Hematopoietic multipotent progenitor cell treated with erythropoietin and hydrocortisone succinate and interleukin-3 and kit ligand, for 4 days (in vitro differentiated cells): ENCODE data around the gene ZNF580.

Source experiments
- DNase-seq: peaks from one replicate; pipeline ENCODE4 v3.0.0-alpha.2; 2015

The ZNF580 gene

GRCh38 chr19:55647732-55648584 lies 7.2 kb downstream of the ZNF580 start, which contains the start of gene CCDC106:
Gene CCDC106, plus strand, starts transcription at chr19:55648212. Its CDS starts 835 bp downstream, at chr19:55649047.
- DNase-seq: peak; percentile 82

- peak; percentile 42 for DNase-seq
Observed at GRCh38 chr19:55648585-55649267, 7.9 kb downstream of the ZNF580 start.

DNA sequence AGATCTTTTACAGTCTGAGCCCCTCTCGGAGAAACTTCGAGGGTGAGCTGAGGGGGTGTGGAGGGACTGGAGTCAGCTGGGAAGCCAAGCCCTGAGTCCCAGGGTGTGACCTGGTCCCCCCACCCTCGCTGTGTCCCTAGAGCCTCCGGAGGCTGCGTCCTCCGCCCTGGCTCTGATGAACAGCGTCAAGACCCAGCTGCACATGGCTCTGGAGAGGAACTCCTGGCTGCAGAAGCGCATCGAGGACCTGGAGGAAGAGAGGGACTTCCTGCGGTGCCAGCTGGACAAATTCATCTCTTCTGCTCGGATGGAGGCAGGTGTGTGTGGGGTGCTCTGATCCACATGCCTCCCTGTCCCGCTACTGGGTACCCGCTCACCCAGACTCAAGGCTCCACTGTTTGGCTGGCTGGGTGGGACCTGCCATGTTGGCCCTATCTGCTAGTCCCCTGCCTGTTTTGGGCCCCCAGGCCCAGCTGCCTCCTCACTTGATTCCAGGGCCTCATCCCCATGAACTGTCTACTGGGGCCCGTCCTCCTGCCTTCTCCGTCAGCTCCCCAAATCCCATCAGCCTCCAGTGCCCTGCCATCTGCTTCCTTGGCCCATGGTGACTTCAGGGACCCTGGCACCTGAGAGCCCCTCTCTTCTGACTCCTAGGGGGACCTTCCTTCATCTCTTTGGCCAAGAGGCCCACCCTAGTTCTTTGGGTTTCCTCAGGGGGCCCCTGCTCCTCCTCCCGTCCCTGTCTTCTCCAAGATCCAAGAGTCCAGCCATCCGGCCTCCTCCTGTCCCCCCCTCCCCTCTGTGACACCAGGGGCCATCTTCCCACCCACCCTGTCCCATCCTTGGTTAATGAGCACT lies 8.7 kb downstream of the ZNF580 start:
- DNase-seq: no peak

DNA sequence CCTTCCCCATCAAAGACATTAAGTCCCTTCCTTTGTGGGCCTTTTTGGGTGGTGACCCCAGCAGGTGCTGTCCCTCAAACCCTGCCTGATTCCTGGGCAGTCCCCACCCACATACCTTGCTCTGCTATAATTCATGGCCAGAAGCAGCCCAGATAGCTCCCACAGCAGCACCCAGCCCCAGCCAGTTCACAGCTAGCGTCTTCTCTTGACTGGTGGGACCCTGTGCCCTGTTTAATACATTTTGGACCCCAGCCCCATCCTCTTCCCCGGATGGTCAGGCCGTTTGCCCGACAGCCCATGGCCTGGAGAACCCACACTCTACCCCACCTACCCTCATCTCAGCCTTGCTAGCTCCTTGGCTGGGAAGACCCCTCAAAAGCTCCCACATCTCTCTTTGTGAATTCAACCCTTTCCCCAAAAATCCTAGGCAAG lies 9.3 kb downstream of the ZNF580 start:
- DNase-seq: no peak

- no peak for DNase-seq
Observed at GRCh38 chr19:55650602-55651230, 9.9 kb downstream of the ZNF580 start.

- DNase-seq: no peak
Observed at GRCh38 chr19:55651236-55651635, 10.4 kb downstream of the ZNF580 start.

DNA sequence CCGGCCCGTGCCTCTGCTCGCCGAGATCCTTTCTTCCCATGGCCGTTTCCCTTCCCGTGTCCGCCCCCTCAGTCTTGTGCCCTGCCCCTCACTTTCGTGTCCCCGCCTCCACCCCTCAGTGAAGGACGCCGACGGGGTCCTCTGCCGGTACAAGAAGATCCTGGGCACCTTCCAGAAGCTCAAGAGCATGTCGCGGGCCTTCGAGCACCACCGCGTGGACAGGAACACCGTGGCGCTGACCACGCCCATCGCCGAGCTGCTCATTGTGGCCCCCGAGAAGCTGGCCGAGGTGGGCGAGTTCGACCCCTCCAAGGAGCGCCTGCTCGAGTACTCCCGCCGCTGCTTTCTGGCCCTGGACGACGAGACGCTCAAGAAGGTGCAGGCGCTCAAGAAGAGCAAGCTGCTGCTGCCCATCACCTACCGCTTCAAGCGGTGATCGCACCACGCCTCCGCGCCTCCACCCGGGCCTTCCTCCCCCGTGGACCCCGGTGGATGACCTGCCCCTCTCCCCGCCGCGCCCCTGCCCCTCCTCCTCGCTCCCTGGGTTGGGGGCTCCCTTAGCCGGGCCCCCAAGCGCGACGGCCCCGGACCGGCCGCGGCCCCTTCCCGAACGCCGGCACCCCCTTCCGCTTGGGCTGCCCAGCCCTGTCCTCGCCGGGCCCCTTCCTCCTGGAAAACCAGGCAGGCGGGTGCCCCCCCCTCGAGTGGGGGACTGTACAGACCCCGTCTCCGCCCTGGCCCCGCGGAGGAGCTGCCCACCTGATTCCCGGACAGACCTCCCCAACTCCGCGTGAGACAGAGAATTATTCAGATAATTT lies 11.7 kb downstream of the ZNF580 start:
- DNase-seq: no peak

GRCh38 chr19:55653651-55654322 lies 13.0 kb downstream of the ZNF580 start:
- DNase-seq: peak; percentile 99

DNA sequence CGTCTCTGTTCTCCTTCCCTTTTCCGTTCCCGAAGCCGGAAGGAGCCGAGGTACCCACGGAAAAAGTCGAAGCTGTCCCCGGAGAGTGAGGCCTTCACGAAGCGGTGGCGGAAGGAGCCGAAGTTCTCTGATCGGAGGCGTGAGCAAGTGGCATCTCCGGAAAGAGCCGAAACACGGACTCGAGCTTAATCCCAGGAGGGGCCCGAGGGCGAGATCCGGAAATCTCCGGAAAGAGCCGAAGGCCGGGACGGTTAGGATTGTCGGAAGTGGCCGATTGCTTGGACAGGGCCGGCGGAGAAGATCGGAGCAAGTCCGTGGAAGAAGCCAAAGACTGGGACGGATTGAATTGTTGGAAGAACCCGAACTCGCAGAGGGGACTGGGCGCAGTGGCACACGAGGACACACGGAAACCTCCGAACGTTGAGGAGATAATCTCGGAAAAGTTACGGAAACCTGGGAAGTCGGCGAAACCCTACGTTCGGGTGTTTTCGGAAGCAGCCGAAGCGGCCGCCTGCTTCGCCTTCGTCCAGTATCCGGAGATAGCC lies 13.6 kb downstream of the ZNF580 start:
- peak; percentile 100 for DNase-seq

DNA sequence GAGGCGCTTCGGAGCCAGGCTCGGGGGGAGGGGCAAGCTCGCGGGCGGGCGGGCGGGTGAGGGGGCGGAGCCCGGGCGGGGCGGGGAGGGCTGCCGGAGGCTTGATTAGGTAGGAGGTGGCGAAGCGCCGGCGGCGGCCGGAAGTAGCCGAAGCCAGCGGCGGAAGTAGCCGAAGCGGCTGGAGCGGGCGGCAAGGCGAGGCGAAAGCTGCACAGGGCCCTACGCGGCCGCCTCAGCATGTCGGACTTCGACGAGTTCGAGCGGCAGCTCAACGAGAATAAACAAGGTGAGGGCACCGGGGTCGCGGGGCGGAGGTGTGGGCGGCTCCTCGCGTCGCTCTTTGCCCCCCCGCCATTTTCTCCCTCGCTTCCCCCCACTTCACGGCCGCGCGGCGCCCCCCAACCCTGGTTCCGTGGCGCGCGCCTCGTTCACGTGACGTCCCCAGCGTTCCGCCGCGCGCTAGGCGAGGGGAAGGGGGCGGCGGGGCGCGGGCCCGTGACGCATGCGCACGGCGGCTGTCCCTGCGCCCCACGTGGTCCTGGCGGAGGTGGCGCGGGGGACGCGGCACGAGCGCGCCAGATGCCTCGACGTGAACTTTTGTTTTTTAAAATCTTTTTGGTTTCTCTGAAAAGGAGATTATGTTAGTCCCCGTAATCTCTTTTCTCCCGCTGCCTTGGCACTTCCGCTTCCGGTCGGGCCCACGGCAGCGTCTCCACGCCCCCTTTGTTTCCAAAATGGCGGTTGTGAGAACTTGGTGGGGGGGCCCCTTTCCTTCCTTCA lies 14.3 kb downstream of the ZNF580 start, which contains the start of gene U2AF2:
TSS of gene U2AF2 (plus strand) at position 168 of the 780 bp plus-strand sequence. CDS start at position 238, 70 bp downstream.
- peak; percentile 97 for DNase-seq

GRCh38 chr19:55655648-55656040 lies 14.8 kb downstream of the ZNF580 start:
- DNase-seq: no peak

DNA sequence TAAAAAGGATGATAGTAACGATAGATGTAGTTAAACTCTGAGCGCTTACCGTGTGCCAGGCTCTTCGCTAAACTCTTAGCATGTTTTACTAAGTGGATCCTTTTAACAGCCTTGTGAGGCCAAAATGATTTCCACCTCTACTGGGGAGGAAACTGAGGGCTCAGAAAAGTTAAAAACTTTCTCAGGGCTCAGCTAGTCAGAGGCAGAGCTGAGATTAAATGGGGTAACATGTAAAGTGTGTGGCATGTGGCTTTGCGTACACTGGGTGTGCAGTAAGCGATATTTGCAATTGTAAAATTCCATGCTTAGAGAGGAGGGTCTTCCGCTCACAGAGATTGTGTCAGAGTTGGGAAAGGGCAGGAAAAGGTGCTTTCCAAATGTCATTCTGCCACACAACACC lies 15.8 kb downstream of the ZNF580 start:
- no peak for DNase-seq

- DNase-seq: no peak
Observed at GRCh38 chr19:55656988-55657747, 16.4 kb downstream of the ZNF580 start.

GRCh38 chr19:55658846-55659459 lies 18.2 kb downstream of the ZNF580 start:
- DNase-seq: no peak

DNA sequence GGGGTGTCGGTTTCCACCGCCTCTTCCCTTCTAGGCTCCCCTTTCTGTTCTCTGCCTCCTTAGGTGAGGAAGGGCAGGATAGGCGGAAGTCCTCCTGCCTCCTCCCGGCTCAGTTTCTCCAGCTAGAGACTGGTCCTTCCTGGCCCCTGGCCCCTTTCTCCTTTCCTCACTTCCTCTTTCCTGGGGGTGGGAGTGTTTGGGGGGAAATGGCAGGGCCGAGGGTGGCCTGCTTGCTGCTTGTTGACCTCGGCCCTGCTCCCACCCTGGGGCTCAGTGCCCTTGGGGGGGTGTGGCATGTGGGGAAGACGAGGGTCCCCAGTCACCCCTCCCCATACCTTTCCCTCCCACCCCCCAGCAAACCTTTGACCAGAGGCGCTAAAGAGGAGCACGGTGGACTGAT lies 19.0 kb downstream of the ZNF580 start:
- DNase-seq: no peak

GRCh38 chr19:55660404-55660803 lies 19.6 kb downstream of the ZNF580 start:
- no peak for DNase-seq

GRCh38 chr19:55660991-55661390 lies 20.2 kb downstream of the ZNF580 start:
- DNase-seq: no peak

DNA sequence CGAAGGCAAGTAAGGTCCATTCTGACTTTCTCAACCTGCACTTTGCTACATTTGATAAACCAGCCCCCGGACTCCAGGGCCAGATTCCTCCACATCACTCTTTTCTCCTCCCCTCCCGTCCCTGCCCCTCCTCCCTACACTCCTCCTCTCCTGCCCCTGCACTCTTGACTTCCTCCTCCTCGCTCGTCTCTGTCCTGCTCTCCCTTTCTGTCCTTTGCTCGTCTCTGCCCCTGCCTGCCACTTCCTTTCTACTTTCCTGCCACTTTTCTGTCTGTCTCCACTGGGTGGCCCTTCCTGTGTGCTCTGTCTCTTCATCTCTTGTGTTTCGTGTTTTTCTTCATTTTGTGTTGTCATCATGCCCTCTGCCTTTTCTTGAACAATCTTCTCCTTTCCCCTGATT lies 21.0 kb downstream of the ZNF580 start:
- no peak for DNase-seq
